Skin of body (tissue), 2 donors: Measurements from ENCODE around the gene RNF180. TPM values are rescaled to one million over a fixed set of nuclear protein-coding genes. Genes with fewer than 3 reads are reported as not detected.
"Not testable (repeated sequence)": the region's sequence is repeated elsewhere in the genome, so short reads cannot be mapped to it uniquely, and the experiment has no call there.

Experiments
- DNase-seq: peaks from one replicate; lab custom pipeline; 2025; lab: John Stamatoyannopoulos, UW
- total RNA-seq: library from RNA; depleted of rRNA; stranded (reverse); fragments of >200 nt; gene quantifications from one replicate; pipeline ENCODE4 v1.2.3, GENCODE V29; 2014

RNF180 gene
- total RNA-seq, 1 donor from 2014 or later: 4.6 TPM

- DNase-seq: no peak
Measured at GRCh38 chr5:64176301-64176700, 10.7 kb downstream of the RNF180 start.

- DNase-seq: no peak
Measured at GRCh38 chr5:64180661-64181343, 15.2 kb downstream of the RNF180 start.

- no peak for DNase-seq
Measured at GRCh38 chr5:64181440-64181839, 15.8 kb downstream of the RNF180 start.

GRCh38 chr5:64183956-64184355 is 18.3 kb downstream of the RNF180 start:
- DNase-seq: no peak

- DNase-seq: no peak
Measured at GRCh38 chr5:64184832-64185231, 19.2 kb downstream of the RNF180 start.

- no peak for DNase-seq
Measured at GRCh38 chr5:64188776-64189175, 23.1 kb downstream of the RNF180 start.

- DNase-seq: no peak
Measured at GRCh38 chr5:64190562-64191306, 25.1 kb downstream of the RNF180 start.

- DNase-seq: no peak
Measured at GRCh38 chr5:64195981-64196380, 30.3 kb downstream of the RNF180 start.

- DNase-seq: no peak
Measured at GRCh38 chr5:64199425-64199824, 33.8 kb downstream of the RNF180 start.

- no peak for DNase-seq
Measured at GRCh38 chr5:64201996-64202395, 36.4 kb downstream of the RNF180 start.

- no peak for DNase-seq
Measured at GRCh38 chr5:64206653-64207052, 41.0 kb downstream of the RNF180 start.

GRCh38 chr5:64207978-64208377 is 42.3 kb downstream of the RNF180 start:
- no peak for DNase-seq

GRCh38 chr5:64209353-64209752 is 43.7 kb downstream of the RNF180 start:
- DNase-seq: no peak

GRCh38 chr5:64210866-64211265 is 45.2 kb downstream of the RNF180 start:
- peak; percentile 2 for DNase-seq

- no peak for DNase-seq
Measured at GRCh38 chr5:64213011-64213410, 47.4 kb downstream of the RNF180 start.

GRCh38 chr5:64213531-64213930 is 47.9 kb downstream of the RNF180 start:
- no peak for DNase-seq

- DNase-seq: no peak
Measured at GRCh38 chr5:64214132-64214531, 48.5 kb downstream of the RNF180 start.

GRCh38 chr5:64221911-64222310 is 56.3 kb downstream of the RNF180 start:
- no peak for DNase-seq

- not testable (repeated sequence) for DNase-seq
Measured at GRCh38 chr5:64225286-64225981, 59.8 kb downstream of the RNF180 start.

GRCh38 chr5:64227131-64227537 is 61.5 kb downstream of the RNF180 start:
- DNase-seq: not testable (repeated sequence)

GRCh38 chr5:64229163-64229774 is 63.6 kb downstream of the RNF180 start:
- peak; percentile 6 for DNase-seq

- no peak for DNase-seq
Measured at GRCh38 chr5:64260756-64261155, 95.1 kb downstream of the RNF180 start.
